K562 (cell line): ENCODE results near the gene RNASEH2A. TPM values are rescaled to one million over a fixed set of nuclear protein-coding genes. Genes with fewer than 3 reads are reported as not detected.

Source experiments
- ATAC-seq: fragments of 200-7000 bp; cut with Tn5 transposase; 3 replicates; pipeline ENCODE4 v1.9.1; 2020; ENCODE audit warnings: moderate library complexity
- BruUV-seq: library from RNA; stranded (reverse); fragments of 400-500 nt; replicated peaks from 2 replicates; lab custom pipeline; 2021; lab: Mats Ljungman, UMichigan
- CTCF ChIA-PET: fragments of 300-600 bp; formaldehyde crosslinking; extraction: SDS; loops from one replicate; lab custom pipeline; 2021; ENCODE audit warnings: low intra/inter-chr PET ratio; lab: Yijun Ruan, JAX
- POLR2A ChIA-PET: fragments of 300-600, 350-650 bp; sonication (Branson Sonifier 250); formaldehyde crosslinking; extraction: SDS; loops from one replicate; lab custom pipeline; 2021; ENCODE audit warnings: antibody characterized with exemption, inconsistent platforms; lab: Yijun Ruan, JAX
- DNase-seq, 4 experiments: peaks; one replicate each; pipeline versions ENCODE4 v3.0.0 to v3.0.0-alpha.2; 2011 to 2018; ENCODE audit warnings: low spot score in 3 of 4, mixed read lengths in 3 of 4; ENCODE audit errors: extremely low read depth in 1 of 4
- FAIRE-seq: peaks from 2 replicates; lab custom pipeline; 2011; peaks lifted over from hg19 to GRCh38; lab: Jason Lieb, UNC
- H2AFZ ChIP-seq: 2 replicates; pipeline ENCODE4 v1.6.0; 2011; ENCODE audit warnings: low read depth, low read length, control low read depth, inconsistent platforms
- H3K27ac ChIP-seq: fragments of 200-600 bp; 3 replicates; pipeline ENCODE4 v1.8.0; 2011; ENCODE audit warnings: low read depth, mild to moderate bottlenecking, control low read depth, inconsistent platforms, low read length, moderate library complexity, mixed read lengths; ENCODE audit errors: extremely low read depth
- H3K27me3 ChIP-seq, 2 experiments: fragments of 300-600 bp in 1 of 2; 2 replicates in 1 of 2; 3 replicates in 1 of 2; pipeline versions ENCODE4 v1.6.0 to v1.8.0; 2011; ENCODE audit warnings: inconsistent platforms in 2 of 2, low read length in 2 of 2, mild to moderate bottlenecking in 1 of 2, mixed read lengths in 1 of 2, moderate library complexity in 1 of 2; ENCODE audit not compliant: control insufficient read depth in 2 of 2, insufficient read depth in 2 of 2
- H3K36me3 ChIP-seq: fragments of 300-600 bp; 3 replicates; pipeline ENCODE4 v1.8.0; 2011; ENCODE audit warnings: mild to moderate bottlenecking, low read length, inconsistent platforms; ENCODE audit not compliant: control insufficient read depth, insufficient read depth
- H3K4me1 ChIP-seq, 2 experiments: fragments of 200-600 bp in 1 of 2; replicated peaks in 1 of 2; 2 replicates in 1 of 2; 3 replicates in 1 of 2; pipeline versions ENCODE4 v1.5.1 to v1.8.0; 2011; ENCODE audit warnings: inconsistent platforms in 2 of 2, low read length in 2 of 2, mild to moderate bottlenecking in 1 of 2, mixed read lengths in 1 of 2, moderate library complexity in 1 of 2; ENCODE audit not compliant: control insufficient read depth in 2 of 2, insufficient read depth in 2 of 2
- H3K4me2 ChIP-seq: 2 replicates; pipeline ENCODE4 v1.6.1; 2011; ENCODE audit warnings: low read length, control low read depth, inconsistent platforms, mixed read lengths; ENCODE audit not compliant: insufficient read depth
- H3K4me3 ChIP-seq: fragments of 200-600 bp; sonication (generic), shearing (Covaris generic); 2 replicates; pipeline ENCODE4 v1.5.1; 2016; ENCODE audit warnings: control low read depth, inconsistent platforms
- H3K79me2 ChIP-seq: fragments of 200-600 bp; 3 replicates; pipeline ENCODE4 v1.8.0; 2011; ENCODE audit warnings: low read length, inconsistent platforms; ENCODE audit not compliant: control insufficient read depth, insufficient read depth
- H3K9ac ChIP-seq, 2 experiments: 2 replicates each; pipeline versions ENCODE4 v1.6.0 to v1.6.1; 2011; ENCODE audit warnings: low read depth in 2 of 2, low read length in 2 of 2, control low read depth in 1 of 2, inconsistent platforms in 1 of 2, mild to moderate bottlenecking in 1 of 2, mixed read lengths in 1 of 2; ENCODE audit not compliant: insufficient read depth in 1 of 2
- H3K9me1 ChIP-seq: one replicate; pipeline ENCODE4 v1.6.0; 2011; ENCODE audit warnings: inconsistent platforms, mild to moderate bottlenecking, low read length, moderate library complexity; ENCODE audit not compliant: control insufficient read depth, insufficient read depth
- H3K9me3 ChIP-seq: replicated peaks from 2 replicates; pipeline ENCODE4 v1.5.1; 2011; ENCODE audit warnings: low read depth, low read length, inconsistent platforms; ENCODE audit not compliant: control insufficient read depth, insufficient read depth
- H4K20me1 ChIP-seq: replicated peaks from 2 replicates; pipeline ENCODE4 v1.6.1; 2011; ENCODE audit warnings: low read length, inconsistent platforms, mixed read lengths; ENCODE audit not compliant: control insufficient read depth, insufficient read depth
- MAFF ChIP-seq: IDR thresholded peaks from 2 replicates; pipeline ENCODE4 v1.6.1; 2012; ENCODE audit warnings: low read length, improper control_type of control experiment
- NONO ChIP-seq, 2 experiments: fragments of 200-400 bp in 1 of 2; fragments of 450-650 bp in 1 of 2; formaldehyde crosslinking in 1 of 2; IDR thresholded peaks; 2 replicates each; pipeline ENCODE4 v1.6.1; 2017; ENCODE audit warnings: low read depth in 2 of 2, mild to moderate bottlenecking in 2 of 2, moderate library complexity in 2 of 2, low read length in 1 of 2
- POLR2H ChIP-seq: IDR thresholded peaks from 2 replicates; pipeline ENCODE4 v1.6.1; 2016; ENCODE audit warnings: missing genetic modification characterization, low read depth, mild to moderate bottlenecking, control low read depth, missing compliant biosample characterization, moderate library complexity
- TBL1XR1 ChIP-seq, 2 experiments: IDR thresholded peaks; 2 replicates each; pipeline ENCODE4 v1.6.1; 2012; ENCODE audit warnings: improper control_type of control experiment in 2 of 2, low read length in 2 of 2, mild to moderate bottlenecking in 1 of 2
- TGIF2 ChIP-seq: sonication (generic); formaldehyde crosslinking; IDR thresholded peaks from 2 replicates; pipeline ENCODE4 v1.8.1; 2022; ENCODE audit warnings: mild to moderate bottlenecking, missing genetic modification reagents, moderate library complexity
- ZBED1 ChIP-seq: IDR thresholded peaks from 2 replicates; pipeline ENCODE4 v1.6.1; 2014
- WGBS: fragments of 100-300 bp; shearing (Covaris generic); methylation state at CpG from one replicate; pipeline ENCODE4 v1.1.6; 2016; ENCODE audit warnings: low coverage, mixed read lengths; ENCODE audit not compliant: insufficient coverage; ENCODE audit errors: missing lambda C conversion rate; 5-methylcytosine and 5-hydroxymethylcytosine counted together
- in situ Hi-C: fragments of 300-500 bp; cut with MboI; formaldehyde crosslinking; loops from 4 replicates; pipeline ENCODE4 v1.15.0; 2018; ENCODE audit warnings: inconsistent platforms, mixed read lengths
- intact Hi-C: fragments of 100-400 bp; cut with micrococcal nuclease; formaldehyde crosslinking; loops from 2 replicates; pipeline ENCODE4 v1.14.2; 2022
- polyA plus RNA-seq, 8 experiments: library from polyadenylated mRNA; depleted of rRNA in 4 of 8; stranded (reverse) in 5 of 8; unstranded in 3 of 8; fragments of >200 nt; fragmentation: Nextera tagmentation in 2 of 8; fragmentation: Illumina TruSeq in 1 of 8; extraction: Ambion mirVana in 2 of 8; extraction: Trizol in 1 of 8; gene quantifications; 2 replicates each; pipeline versions ENCODE4 v1.2.1 to v1.2.3, GENCODE V29; 2011 to 2014; ENCODE audit warnings: inconsistent platforms in 1 of 8, missing spikeins in 1 of 8
- total RNA-seq, 7 experiments: library from RNA; depleted of rRNA in 6 of 7; stranded (reverse); fragments of >200 nt in 6 of 7; fragmentation: Illumina TruSeq in 2 of 7; extraction: Trizol in 2 of 7; gene quantifications; 2 replicates each; pipeline versions ENCODE4 v1.2.1 to v1.2.3, GENCODE V29; 2011 to 2021; ENCODE audit warnings: low replicate concordance in 1 of 7
- TF ChIP-seq, protein P1 (sequence below): fragments of 250-450 bp; sonication (Bioruptor Pico); IDR thresholded peaks from 2 replicates; pipeline ENCODE4 v1.8.0; 2021; ENCODE audit warnings: mild to moderate bottlenecking, moderate library complexity
- TF ChIP-seq, protein P2 (sequence below): fragments of 450-650 bp; IDR thresholded peaks from one replicate; pipeline ENCODE4 v1.6.1; 2018; ENCODE audit warnings: mild to moderate bottlenecking, moderate library complexity; ENCODE audit not compliant: partially characterized antibody

RNASEH2A gene
- total and polyA plus RNA-seq, 9 of the 15 experiments (the other 6 are each of a cell fraction or from before 2014, with no cell fraction given): 22.3 to 78.0 (median 61.7) TPM

DNA sequence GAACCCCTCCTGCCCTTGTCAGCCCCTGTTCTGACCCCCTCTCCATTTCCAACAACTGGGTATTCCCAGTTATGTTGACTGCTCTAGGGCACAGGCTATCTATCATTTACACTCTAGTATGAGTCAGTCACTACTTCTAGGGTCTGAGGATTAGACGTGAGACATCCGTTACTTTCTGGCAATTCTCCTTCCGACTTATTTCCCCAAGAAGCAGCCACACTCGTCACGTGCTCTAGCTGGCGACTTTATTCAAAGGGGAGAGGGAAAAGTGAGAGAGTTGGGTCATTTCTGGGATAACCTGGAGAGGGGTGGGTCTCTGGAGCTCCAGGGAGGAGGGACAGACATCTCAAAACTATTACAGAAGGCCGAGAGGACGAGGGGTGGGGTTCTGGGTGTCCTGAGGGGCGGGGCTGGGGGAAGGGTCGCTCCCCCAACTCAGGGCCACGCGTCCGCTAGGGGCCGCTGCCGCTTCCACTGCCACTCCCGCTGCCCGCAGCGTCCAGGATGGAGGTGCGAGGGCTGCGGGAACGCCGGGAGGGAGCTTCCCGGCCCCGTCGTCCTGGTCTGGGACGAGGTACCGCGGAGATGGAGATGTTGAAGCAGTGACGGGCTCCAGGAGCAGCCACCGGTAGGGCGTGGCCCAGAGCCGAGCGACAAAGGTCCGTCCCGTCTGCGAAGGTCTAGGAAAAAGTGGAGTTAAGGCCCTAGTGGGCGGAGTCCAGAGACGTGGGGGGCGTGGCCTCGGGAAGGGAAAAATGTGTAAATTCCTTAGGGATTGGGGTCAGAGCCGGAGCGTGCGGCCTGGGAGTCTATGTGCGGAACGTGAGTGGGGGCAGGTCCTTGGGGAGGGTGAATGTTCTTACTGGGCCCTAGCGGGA is 19.1 kb downstream of the RNASEH2A start (continued):
- TF ChIP-seq TBL1XR1 (IDR thresholded peaks at IDR 0.05; ENCODE audit: low read length in 2 of 2) (no peak), TGIF2 (no peak), ZBED1 (no peak), NONO (IDR thresholded peaks at IDR 0.05; ENCODE audit: low read depth in 2 of 2, low read length in 1 of 2) (no peak), POLR2H (no peak)
- TF ChIP-seq, protein P1, sequence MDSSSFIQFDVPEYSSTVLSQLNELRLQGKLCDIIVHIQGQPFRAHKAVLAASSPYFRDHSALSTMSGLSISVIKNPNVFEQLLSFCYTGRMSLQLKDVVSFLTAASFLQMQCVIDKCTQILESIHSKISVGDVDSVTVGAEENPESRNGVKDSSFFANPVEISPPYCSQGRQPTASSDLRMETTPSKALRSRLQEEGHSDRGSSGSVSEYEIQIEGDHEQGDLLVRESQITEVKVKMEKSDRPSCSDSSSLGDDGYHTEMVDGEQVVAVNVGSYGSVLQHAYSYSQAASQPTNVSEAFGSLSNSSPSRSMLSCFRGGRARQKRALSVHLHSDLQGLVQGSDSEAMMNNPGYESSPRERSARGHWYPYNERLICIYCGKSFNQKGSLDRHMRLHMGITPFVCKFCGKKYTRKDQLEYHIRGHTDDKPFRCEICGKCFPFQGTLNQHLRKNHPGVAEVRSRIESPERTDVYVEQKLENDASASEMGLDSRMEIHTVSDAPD (CRISPR knock-in tag): no peak

DNA sequence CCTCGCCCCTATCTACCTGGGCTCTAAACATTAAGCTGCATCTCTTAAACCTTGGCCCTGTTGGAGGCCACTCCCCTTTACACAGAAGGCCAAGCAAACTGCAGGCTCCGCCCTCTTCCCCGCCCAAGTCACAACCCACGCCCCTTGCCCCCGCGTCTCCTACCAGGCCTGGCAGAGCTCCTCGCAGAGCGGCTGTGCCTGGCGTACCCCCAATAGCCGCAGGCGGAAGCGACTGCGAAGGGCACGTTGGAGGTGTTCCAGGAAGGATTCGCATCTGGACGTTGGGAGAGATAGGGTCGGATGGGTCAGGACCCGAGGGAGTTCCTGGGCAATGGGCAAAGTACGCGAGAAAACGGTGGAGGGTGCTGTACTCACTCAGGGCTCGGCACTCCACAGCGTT is 22.1 kb downstream of the RNASEH2A start:
- POLR2A ChIA-PET: interaction anchor here (0.6 kb wide), 1 partner anchor 428 kb away, joined by 3 read pairs; the partner anchor contains the start of gene ZNF799
- intact Hi-C loops (no loop called here), in situ Hi-C loops (no loop called here)
- ATAC-seq (peak; percentile 69), FAIRE-seq (no peak), DNase-seq (peak; percentile 59 to 74 (median 62))
- Histone ChIP-seq H3K4me2 (no peak overlapping the region; the same call in 1 of the 2 replicates), H3K4me3 (no peak overlapping the region), H3K36me3 (no peaks in the 10 kb centered on the region), H2AFZ (peak overlapping the region; percentile 41), H3K27ac (no peak overlapping the region), H3K4me1 (peaks cover 13 to 33% of the 10 kb centered on the region in 2 experiments), H3K9ac (peak overlapping the region in 1 of 2 experiments; percentile 82; a peak in 1 of 4 replicates), H3K9me1 (peaks cover 3% of the 10 kb centered on the region), H4K20me1 (peaks cover 8% of the 10 kb centered on the region), H3K27me3 (no peaks in the 10 kb centered on the region), H3K9me3 (no peaks in the 10 kb centered on the region), H3K79me2 (no peaks in the 10 kb centered on the region)
- no TSS peak for BruUV-seq
- CTCF ChIA-PET: no interaction called here
- 10% methylated on average over 23 of the region's 23 CpGs for WGBS
- TF ChIP-seq MAFF: no peak
- TF ChIP-seq, protein P2, sequence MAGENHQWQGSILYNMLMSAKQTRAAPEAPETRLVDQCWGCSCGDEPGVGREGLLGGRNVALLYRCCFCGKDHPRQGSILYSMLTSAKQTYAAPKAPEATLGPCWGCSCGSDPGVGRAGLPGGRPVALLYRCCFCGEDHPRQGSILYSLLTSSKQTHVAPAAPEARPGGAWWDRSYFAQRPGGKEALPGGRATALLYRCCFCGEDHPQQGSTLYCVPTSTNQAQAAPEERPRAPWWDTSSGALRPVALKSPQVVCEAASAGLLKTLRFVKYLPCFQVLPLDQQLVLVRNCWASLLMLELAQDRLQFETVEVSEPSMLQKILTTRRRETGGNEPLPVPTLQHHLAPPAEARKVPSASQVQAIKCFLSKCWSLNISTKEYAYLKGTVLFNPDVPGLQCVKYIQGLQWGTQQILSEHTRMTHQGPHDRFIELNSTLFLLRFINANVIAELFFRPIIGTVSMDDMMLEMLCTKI: no peak
